ENCODE measurements around the gene CYB561D1. TPM values are rescaled to one million over a fixed set of nuclear protein-coding genes. Genes with fewer than 3 reads are reported as not detected.

The CYB561D1 gene
- total RNA-seq, 2 donors from 2014 or later, result 8.1 to 12.5 TPM

DNA sequence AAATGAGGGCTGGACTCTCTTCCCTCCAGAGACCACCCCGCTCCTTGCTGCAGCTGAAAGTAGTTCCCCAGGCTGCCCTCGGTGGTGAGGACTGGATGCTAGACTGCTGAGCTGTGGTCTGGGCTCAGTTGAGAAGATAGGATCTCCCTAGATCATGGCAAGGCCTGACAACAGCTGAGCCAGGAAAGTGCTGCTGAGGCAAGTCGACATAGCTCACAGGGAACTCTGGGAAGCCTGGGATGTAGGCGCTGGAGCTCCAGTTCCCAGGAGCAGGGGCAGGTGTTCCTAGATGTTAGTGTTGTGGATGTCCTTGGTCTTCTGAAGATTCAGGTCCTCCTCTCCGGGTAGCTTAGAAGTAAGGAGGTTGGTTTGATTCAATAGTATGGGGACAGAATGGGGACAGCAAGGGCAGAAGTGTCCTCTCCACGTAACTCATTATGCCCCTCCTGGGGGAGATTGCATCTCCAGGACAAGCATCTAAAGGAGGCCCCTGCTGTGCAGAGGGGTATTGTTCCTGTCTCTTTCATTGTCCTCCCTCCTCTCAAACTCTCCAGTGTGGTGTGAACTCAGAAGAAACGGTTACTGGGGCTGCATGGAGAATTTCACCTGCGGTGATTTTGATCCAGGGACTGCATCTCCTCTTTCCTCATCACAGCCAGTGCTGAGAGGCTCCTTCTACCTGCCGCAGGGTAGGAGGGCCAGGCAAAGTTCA lies 3.7 kb downstream of the CYB561D1 start:
- no peak overlapping the region for H3K4me3 ChIP-seq
- H3K9me3 ChIP-seq, result no peaks in the 10 kb centered on the region
- no peak overlapping the region for H3K27ac ChIP-seq
- intact Hi-C loops (cut with DNase I), result loop anchor here (2.0 kb wide), 1 partner anchor 33 kb away; no protein-coding TSS in a partner anchor
- no peaks in the 10 kb centered on the region for H3K27me3 ChIP-seq
- H3K9ac ChIP-seq (ENCODE audit: low read depth in 2 of 2, low read length in 2 of 2), result no peak overlapping the region
- DNase-seq, result no peak
- TF ChIP-seq, protein P1, sequence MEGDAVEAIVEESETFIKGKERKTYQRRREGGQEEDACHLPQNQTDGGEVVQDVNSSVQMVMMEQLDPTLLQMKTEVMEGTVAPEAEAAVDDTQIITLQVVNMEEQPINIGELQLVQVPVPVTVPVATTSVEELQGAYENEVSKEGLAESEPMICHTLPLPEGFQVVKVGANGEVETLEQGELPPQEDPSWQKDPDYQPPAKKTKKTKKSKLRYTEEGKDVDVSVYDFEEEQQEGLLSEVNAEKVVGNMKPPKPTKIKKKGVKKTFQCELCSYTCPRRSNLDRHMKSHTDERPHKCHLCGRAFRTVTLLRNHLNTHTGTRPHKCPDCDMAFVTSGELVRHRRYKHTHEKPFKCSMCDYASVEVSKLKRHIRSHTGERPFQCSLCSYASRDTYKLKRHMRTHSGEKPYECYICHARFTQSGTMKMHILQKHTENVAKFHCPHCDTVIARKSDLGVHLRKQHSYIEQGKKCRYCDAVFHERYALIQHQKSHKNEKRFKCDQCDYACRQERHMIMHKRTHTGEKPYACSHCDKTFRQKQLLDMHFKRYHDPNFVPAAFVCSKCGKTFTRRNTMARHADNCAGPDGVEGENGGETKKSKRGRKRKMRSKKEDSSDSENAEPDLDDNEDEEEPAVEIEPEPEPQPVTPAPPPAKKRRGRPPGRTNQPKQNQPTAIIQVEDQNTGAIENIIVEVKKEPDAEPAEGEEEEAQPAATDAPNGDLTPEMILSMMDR (IDR thresholded peaks at IDR 0.05), result no peak
- H3K36me3 ChIP-seq, result peaks cover 5% of the 10 kb centered on the region
- H3K4me1 ChIP-seq, result peaks cover 21% of the 10 kb centered on the region

DNA sequence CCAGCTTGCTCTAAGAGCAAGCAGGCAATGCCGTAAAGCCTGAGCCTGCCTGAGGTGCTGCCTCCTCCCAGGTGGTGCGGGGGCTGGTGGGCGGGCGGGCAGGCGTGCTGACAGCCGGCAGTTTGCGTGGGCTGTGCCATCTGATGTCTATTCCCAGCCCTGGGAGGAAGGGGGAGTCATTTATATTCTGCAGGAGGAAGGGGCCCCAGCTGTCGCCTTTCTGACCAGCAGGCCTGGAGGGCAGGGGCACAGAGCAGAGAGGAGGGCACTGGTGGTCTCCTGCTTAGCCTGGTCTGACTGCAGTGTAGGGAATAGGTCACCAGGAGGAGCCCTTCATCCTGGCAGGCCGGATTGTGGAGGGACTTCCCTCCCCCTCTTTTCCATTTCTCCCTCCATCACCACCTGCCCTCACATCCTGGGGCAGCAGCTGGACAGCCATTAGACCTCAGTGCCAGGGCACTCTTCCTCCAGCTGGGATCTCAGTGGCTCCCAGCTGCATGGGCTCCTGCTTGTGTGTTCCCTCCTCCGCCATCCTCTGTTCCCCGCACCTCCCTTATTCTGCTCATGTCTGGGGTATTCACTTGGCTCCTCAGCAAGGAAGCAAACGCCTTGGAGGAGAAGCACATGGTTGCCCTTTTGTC lies 4.4 kb downstream of the CYB561D1 start:
- Histone ChIP-seq H3K27ac (no peak overlapping the region), H3K9ac (ENCODE audit: low read depth in 2 of 2, low read length in 2 of 2) (no peak overlapping the region), H3K4me1 (peaks cover 20% of the 10 kb centered on the region), H3K4me3 (no peak overlapping the region), H3K36me3 (peaks cover 5% of the 10 kb centered on the region), H3K9me3 (no peaks in the 10 kb centered on the region), H3K27me3 (no peaks in the 10 kb centered on the region)
- TF ChIP-seq, protein P1 (IDR thresholded peaks at IDR 0.05), result peak; percentile 19
- no peak for DNase-seq
- intact Hi-C loops (cut with DNase I), result loop anchor here (2.0 kb wide), 1 partner anchor 33 kb away; no protein-coding TSS in a partner anchor

DNA sequence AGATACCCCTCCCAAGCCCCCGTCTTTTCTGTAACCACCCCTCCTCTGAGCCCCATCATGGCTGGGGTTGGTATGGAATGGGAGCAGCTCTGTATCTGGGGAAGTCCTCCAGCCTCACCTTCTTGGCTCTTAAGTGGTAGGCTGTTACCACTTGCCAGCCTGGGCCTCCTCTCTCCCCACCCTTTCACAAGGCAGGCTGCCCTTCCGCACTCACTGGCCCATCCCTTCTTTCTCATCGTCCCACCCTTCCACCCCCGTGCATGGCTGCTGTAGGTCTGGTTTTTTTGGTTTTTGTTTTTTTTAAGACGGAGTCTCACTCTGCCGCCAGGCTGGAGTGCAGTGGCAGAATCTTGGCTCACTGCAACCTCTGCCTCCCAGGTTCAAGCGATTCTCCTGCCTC lies 5.2 kb downstream of the CYB561D1 start:
- Histone ChIP-seq H3K9ac (ENCODE audit: low read depth in 2 of 2, low read length in 2 of 2) (no peak overlapping the region), H3K4me3 (no peak overlapping the region), H3K27ac (peak overlapping the region; percentile 28), H3K27me3 (no peaks in the 10 kb centered on the region), H3K4me1 (peaks cover 16% of the 10 kb centered on the region), H3K36me3 (peaks cover 5% of the 10 kb centered on the region), H3K9me3 (no peaks in the 10 kb centered on the region)
- TF ChIP-seq, protein P1 (IDR thresholded peaks at IDR 0.05), result no peak
- intact Hi-C loops (cut with DNase I), result loop anchor here (2.0 kb wide), 1 partner anchor 32 kb away; no protein-coding TSS in a partner anchor
- DNase-seq, result no peak

DNA sequence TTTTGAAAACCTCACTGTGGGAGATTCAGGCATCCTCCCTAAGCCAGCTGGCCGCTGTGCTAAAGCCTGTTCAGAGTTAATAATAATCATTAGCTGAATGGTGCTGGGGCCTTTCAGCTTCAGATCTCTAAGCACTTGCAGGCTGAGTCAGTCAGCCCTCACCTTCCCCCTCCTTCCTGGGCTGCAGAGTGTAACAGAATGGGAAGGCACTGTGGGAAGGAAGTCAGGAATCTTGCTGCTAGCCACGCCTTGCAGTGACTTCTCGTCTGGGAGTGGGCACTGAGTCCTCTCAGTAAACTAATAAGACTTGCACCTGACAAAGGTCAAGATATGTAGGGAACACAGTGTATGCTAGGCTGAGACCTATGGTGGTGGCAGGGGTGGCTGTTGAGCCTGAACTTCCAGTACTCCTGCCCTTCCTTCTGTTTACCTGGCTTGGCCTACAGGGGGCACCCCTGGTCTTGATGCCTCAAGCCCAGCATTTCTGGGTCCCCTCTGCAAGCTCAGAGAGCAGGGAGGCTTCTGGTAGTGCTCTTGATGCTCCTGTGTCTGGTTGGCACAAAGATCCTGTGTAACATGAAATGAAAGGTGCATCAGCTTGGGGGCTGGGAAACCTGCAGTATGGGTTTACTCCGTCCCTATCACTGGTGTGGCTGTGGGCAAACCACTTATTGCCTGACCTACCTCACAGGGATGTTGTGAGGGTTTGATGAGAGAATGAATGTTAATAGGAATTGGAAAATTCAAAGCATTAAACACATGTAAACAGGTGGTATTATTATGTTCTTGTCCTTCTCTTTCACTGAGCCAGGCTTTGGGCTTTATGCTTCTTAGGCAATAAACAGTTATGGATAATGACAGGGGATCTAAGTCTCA lies 6.0 kb downstream of the CYB561D1 start:
- TF ChIP-seq, protein P1 (IDR thresholded peaks at IDR 0.05), result peak; percentile 28
- Histone ChIP-seq H3K9me3 (no peaks in the 10 kb centered on the region), H3K36me3 (peaks cover 5% of the 10 kb centered on the region), H3K4me1 (peaks cover 16% of the 10 kb centered on the region), H3K27me3 (no peaks in the 10 kb centered on the region), H3K4me3 (no peak overlapping the region), H3K27ac (peak overlapping the region; percentile 28), H3K9ac (ENCODE audit: low read depth in 2 of 2, low read length in 2 of 2) (peak overlapping the region in 1 of 2 donors; percentile 9)
- intact Hi-C loops (cut with DNase I), result loop anchor here (2.0 kb wide), 1 partner anchor 31 kb away; no protein-coding TSS in a partner anchor
- DNase-seq, result peak; percentile 78

DNA sequence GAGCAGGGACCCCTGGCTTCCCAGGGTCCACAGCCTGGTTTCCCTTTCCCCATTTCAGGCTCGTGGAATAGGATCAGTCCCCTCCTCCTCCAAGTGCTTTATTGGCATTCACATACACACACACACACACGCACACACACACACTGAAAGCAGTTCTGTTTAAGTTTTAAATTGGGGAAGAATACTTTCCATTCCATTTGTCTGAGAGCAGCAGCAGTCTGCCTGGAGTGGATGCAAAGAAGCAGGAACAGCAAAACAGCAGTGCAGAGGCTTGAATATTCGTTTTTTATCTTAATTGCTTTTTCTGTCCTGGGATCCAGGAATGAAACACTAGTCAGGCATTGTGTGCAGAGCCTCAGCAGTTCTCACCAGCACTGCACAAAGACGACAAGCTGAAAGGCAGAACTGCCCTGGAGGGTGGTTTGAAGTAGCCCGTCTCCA lies 7.1 kb downstream of the CYB561D1 start:
- Histone ChIP-seq H3K9me3 (no peaks in the 10 kb centered on the region), H3K27ac (no peak overlapping the region), H3K9ac (ENCODE audit: low read depth in 2 of 2, low read length in 2 of 2) (no peak overlapping the region), H3K36me3 (peaks cover 2% of the 10 kb centered on the region), H3K4me3 (no peak overlapping the region), H3K27me3 (no peaks in the 10 kb centered on the region), H3K4me1 (peaks cover 16% of the 10 kb centered on the region)
- intact Hi-C loops (cut with DNase I), result no loop called here
- DNase-seq, result no peak
- TF ChIP-seq, protein P1 (IDR thresholded peaks at IDR 0.05), result no peak
